Endothelial cell of umbilical vein (primary cell): Measurements from ENCODE around the gene LYPD4. TPM values are rescaled to one million over a fixed set of nuclear protein-coding genes. Genes with fewer than 3 reads are reported as not detected.

Experiments used
- BruUV-seq: library from RNA; stranded (reverse); fragments of 400-500 nt; replicated peaks from 2 replicates; lab custom pipeline; 2021; lab: Mats Ljungman, UMichigan
- CTCF ChIA-PET: fragments of 300-600, 350-600 bp; sonication (Branson Sonifier 250); formaldehyde crosslinking; loops from one replicate; lab custom pipeline; 2021; ENCODE audit warnings: antibody characterized with exemption, inconsistent platforms; lab: Charles Lee
- POLR2A ChIA-PET: fragments of 300-600, 350-600 bp; sonication (Branson Sonifier 250); formaldehyde crosslinking; loops from one replicate; lab custom pipeline; 2021; ENCODE audit warnings: antibody characterized with exemption, inconsistent platforms; lab: Charles Lee
- DNase-seq: peaks from one replicate; pipeline ENCODE4 v3.0.0-alpha.2; 2011; ENCODE audit warnings: low read depth, low spot score
- FAIRE-seq: peaks from 2 replicates; lab custom pipeline; 2011; peaks lifted over from hg19 to GRCh38; lab: Jason Lieb, UNC
- H2AFZ ChIP-seq: 2 replicates; pipeline ENCODE4 v1.6.0; 2012; ENCODE audit warnings: low read depth, low read length, control low read depth, inconsistent platforms
- H3K27ac ChIP-seq: 2 replicates; pipeline ENCODE4 v1.5.1; 2011; ENCODE audit warnings: low read depth, mild to moderate bottlenecking, control low read depth, low read length, moderate library complexity; ENCODE audit not compliant: insufficient read depth
- H3K27me3 ChIP-seq, 2 experiments: 2 replicates each; pipeline versions ENCODE4 v1.6.0 to v1.6.1; 2011; ENCODE audit warnings: low read length in 2 of 2, mixed read lengths in 1 of 2; ENCODE audit not compliant: control insufficient read depth in 2 of 2, insufficient read depth in 2 of 2
- H3K36me3 ChIP-seq, 2 experiments: 2 replicates in 1 of 2; 3 replicates in 1 of 2; pipeline ENCODE4 v1.5.1; 2011; ENCODE audit warnings: low read length in 2 of 2, mild to moderate bottlenecking in 1 of 2, moderate library complexity in 1 of 2; ENCODE audit not compliant: control insufficient read depth in 2 of 2, insufficient read depth in 2 of 2; ENCODE audit errors: extremely low read depth in 1 of 2
- H3K4me1 ChIP-seq: 3 replicates; pipeline ENCODE4 v1.5.1; 2011; ENCODE audit warnings: mild to moderate bottlenecking, low read length; ENCODE audit not compliant: control insufficient read depth, insufficient read depth; ENCODE audit errors: extremely low read depth
- H3K4me2 ChIP-seq: 2 replicates; pipeline ENCODE4 v1.6.1; 2011; ENCODE audit warnings: low read length, control low read depth, mixed read lengths; ENCODE audit not compliant: insufficient read depth
- H3K4me3 ChIP-seq, 3 experiments: fragments of 200-600 bp in 1 of 3; sonication (generic), shearing (Covaris generic) in 1 of 3; replicated peaks in 1 of 3; 2 replicates each; pipeline ENCODE4 v1.5.1; 2011 to 2016; ENCODE audit warnings: control low read depth in 3 of 3, low read length in 3 of 3, mild to moderate bottlenecking in 2 of 3, inconsistent platforms in 1 of 3, low read depth in 1 of 3, moderate library complexity in 1 of 3; ENCODE audit not compliant: insufficient read depth in 1 of 3
- H3K79me2 ChIP-seq: 2 replicates; pipeline ENCODE4 v1.6.0; 2012; ENCODE audit warnings: low read length, inconsistent platforms; ENCODE audit not compliant: control insufficient read depth, insufficient read depth
- H3K9ac ChIP-seq: replicated peaks from 2 replicates; pipeline ENCODE3; 2011; ENCODE audit warnings: low read length, control low read depth; ENCODE audit not compliant: insufficient read depth; ENCODE audit errors: extremely low read depth
- H3K9me1 ChIP-seq: replicated peaks from 3 replicates; pipeline ENCODE4 v1.6.0; 2011; ENCODE audit warnings: mild to moderate bottlenecking, low read length; ENCODE audit not compliant: control insufficient read depth, insufficient read depth; ENCODE audit errors: extremely low read depth
- H3K9me3 ChIP-seq: replicated peaks from 2 replicates; pipeline ENCODE4 v1.5.1; 2012; ENCODE audit warnings: low read length, inconsistent platforms; ENCODE audit not compliant: control insufficient read depth, insufficient read depth
- H4K20me1 ChIP-seq: replicated peaks from 2 replicates; pipeline ENCODE3; 2011; ENCODE audit warnings: mild to moderate bottlenecking, low read length; ENCODE audit not compliant: control insufficient read depth, insufficient read depth; ENCODE audit errors: extremely low read depth
- CTCF ChIP-seq, 2 donors: IDR thresholded peaks; 1 replicate in 1 of 2; 2 replicates in 1 of 2; pipeline ENCODE4 v1.5.1; 2011; ENCODE audit warnings: low read length in 2 of 2, mild to moderate bottlenecking in 2 of 2, moderate library complexity in 2 of 2, control low read depth in 1 of 2, inconsistent platforms in 1 of 2, low read depth in 1 of 2; ENCODE audit not compliant: insufficient read depth in 1 of 2; ENCODE audit errors: extremely low read depth in 1 of 2
- EZH2 ChIP-seq: IDR thresholded peaks from 2 replicates; pipeline ENCODE4 v1.6.1; 2012; ENCODE audit warnings: borderline replicate concordance, low read depth, mild to moderate bottlenecking, moderate library complexity, low read length, inconsistent platforms; ENCODE audit not compliant: severe bottlenecking
- FOS ChIP-seq: IDR thresholded peaks from 2 replicates; pipeline ENCODE4 v1.6.1; 2011; ENCODE audit warnings: mild to moderate bottlenecking, low read length, moderate library complexity, borderline replicate concordance; ENCODE audit not compliant: insufficient read depth
- GATA2 ChIP-seq: IDR thresholded peaks from 2 replicates; pipeline ENCODE4 v1.7.0; 2011; ENCODE audit warnings: low read depth, mild to moderate bottlenecking, moderate library complexity, mixed read lengths, low read length; ENCODE audit not compliant: insufficient read length, insufficient read depth
- JUN ChIP-seq: IDR thresholded peaks from 2 replicates; pipeline ENCODE4 v1.6.1; 2011; ENCODE audit warnings: borderline replicate concordance, low read depth; ENCODE audit not compliant: insufficient read length, insufficient read depth
- MAX ChIP-seq: IDR thresholded peaks from 2 replicates; pipeline ENCODE4 v1.6.1; 2011; ENCODE audit not compliant: insufficient read depth, insufficient read length
- MYC ChIP-seq: IDR thresholded peaks from one replicate; pipeline ENCODE4 v1.6.1; 2011; ENCODE audit warnings: mild to moderate bottlenecking, low read depth, low read length
- POLR2A ChIP-seq: IDR thresholded peaks from 2 replicates; pipeline ENCODE4 v1.6.1; 2012; ENCODE audit warnings: low read depth, mild to moderate bottlenecking, control low read depth, low read length
- POLR2AphosphoS5 ChIP-seq: IDR thresholded peaks from 2 replicates; pipeline ENCODE4 v1.6.1; 2012; ENCODE audit warnings: low read depth, mild to moderate bottlenecking, control low read depth, low read length, moderate library complexity; ENCODE audit not compliant: insufficient read depth
- dilution Hi-C: fragments of 300-500 bp; cut with MboI; formaldehyde crosslinking; loops from one replicate; pipeline ENCODE4 v1.15.0; 2019; ENCODE audit warnings: low sequenced_read_pairs; ENCODE audit not compliant: extremely low pct_ligation_motif_present
- intact Hi-C: fragments of 100-400 bp; cut with micrococcal nuclease; formaldehyde crosslinking; loops from one replicate; pipeline ENCODE4 v1.10.0; 2022
- polyA plus RNA-seq, 4 experiments: library from polyadenylated mRNA; depleted of rRNA in 3 of 4; stranded (reverse) in 3 of 4; unstranded in 1 of 4; fragments of >200 nt; gene quantifications; 2 replicates each; pipeline versions ENCODE4 v1.2.1 to v1.2.3, GENCODE V29; 2011 to 2012; ENCODE audit warnings: missing spikeins in 1 of 4
- total RNA-seq: library from RNA; stranded (reverse); gene quantifications from 2 replicates; pipeline ENCODE4 v1.2.3, GENCODE V29; 2021

LYPD4 gene
- total and polyA plus RNA-seq, 2 donors (not counting 3 experiments of a cell fraction or from before 2014, with no cell fraction given): not detected

GRCh38 chr19:41845051-41845590, 638 bp upstream of the LYPD4 start:
- Histone ChIP-seq H4K20me1 (no peaks in the 10 kb centered on the region), H3K9ac (no peak overlapping the region), H3K36me3 (no peaks in the 10 kb centered on the region), H3K9me1 (no peaks in the 10 kb centered on the region), H3K4me3 (no peak overlapping the region), H2AFZ (no peak overlapping the region), H3K27ac (no peak overlapping the region), H3K9me3 (no peaks in the 10 kb centered on the region), H3K79me2 (no peaks in the 10 kb centered on the region), H3K4me1 (no peaks in the 10 kb centered on the region), H3K27me3 (no peaks in the 10 kb centered on the region), H3K4me2 (no peak overlapping the region)
- intact Hi-C loops: no loop called here
- ChIA-PET POLR2A (no interaction called here), CTCF (no interaction called here)
- DNase-seq (no peak), FAIRE-seq (no peak)
- BruUV-seq: no TSS peak
- no peak for TF ChIP-seq MYC
- TF ChIP-seq JUN: no peak
- no peak for TF ChIP-seq FOS
- TF ChIP-seq MAX: no peak
- dilution Hi-C loops: no loop called here

GRCh38 chr19:41845001-41845050, 343 bp upstream of the LYPD4 start, which contains the start of gene DMRTC2:
Gene DMRTC2 (plus strand): TSS chr19:41845042. CDS start chr19:41847429, 2,387 bp downstream.
- BruUV-seq: no TSS peak
- Histone ChIP-seq H4K20me1 (no peaks in the 10 kb centered on the region), H3K9me3 (no peaks in the 10 kb centered on the region), H2AFZ (no peak within 1 kb of the TSS), H3K4me3 (no peak within 1 kb of the TSS), H3K9me1 (no peaks in the 10 kb centered on the region), H3K9ac (no peak within 1 kb of the TSS), H3K4me2 (no peak within 1 kb of the TSS), H3K27me3 (no peaks in the 10 kb centered on the region), H3K36me3 (no peaks in the 10 kb centered on the region), H3K27ac (no peak within 1 kb of the TSS), H3K4me1 (no peaks in the 10 kb centered on the region), H3K79me2 (no peaks in the 10 kb centered on the region)
- intact Hi-C loops (no loop called here), dilution Hi-C loops (no loop called here)
- TF ChIP-seq MAX: no peak
- TF ChIP-seq FOS: no peak
- TF ChIP-seq POLR2AphosphoS5: no peak
- no peak for TF ChIP-seq JUN
- TF ChIP-seq EZH2: no peak
- TF ChIP-seq MYC: no peak
- TF ChIP-seq CTCF (IDR thresholded peaks at IDR 0.05; ENCODE audit: extremely low read depth in 1 of 2, insufficient read depth in 1 of 2, low read depth in 1 of 2, low read length in 2 of 2): no peak
- no peak for TF ChIP-seq GATA2
- no peak for TF ChIP-seq POLR2A
- POLR2A ChIA-PET: no interaction called here
- DNase-seq (no peak), FAIRE-seq (no peak)
- CTCF ChIA-PET: no interaction called here
